T-helper 2 cell treated with Interferon-gamma antibody and Interleukin-4, amounts not matched to agents 100 ng/mL and 5 ng/mL, for 36 hours (primary cell): Measurements from ENCODE around the gene SMDT1. TPM values are rescaled to one million over a fixed set of nuclear protein-coding genes. Genes with fewer than 3 reads are reported as not detected.

Experiments used
- total RNA-seq: library from RNA; stranded (reverse); gene quantifications from 2 replicates; pipeline ENCODE4 v1.2.3, GENCODE V29; 2022

Gene SMDT1
- total RNA-seq, 1 donor from 2014 or later, result 105 TPM

Other genes starting within 250 kb of the SMDT1 start
- 131 and 132 TPM in 2 replicates for gene SREBF2, start 246.6 kb upstream of the SMDT1 start, total RNA-seq
- gene SHISA8, start 164.6 kb upstream of the SMDT1 start, total RNA-seq, result 0.41 TPM in 1 of 2 replicates, not detected in the other
- 1.3 and 1.5 TPM in 2 replicates for gene TNFRSF13C, start 152.9 kb upstream of the SMDT1 start, total RNA-seq
- gene CENPM, start 132.5 kb upstream of the SMDT1 start, total RNA-seq, result 67.5 and 74.1 TPM in 2 replicates
- 4.0 and 4.6 TPM in 2 replicates for gene SEPTIN3, start 110.3 kb upstream of the SMDT1 start, total RNA-seq
- gene WBP2NL, start 80.9 kb upstream of the SMDT1 start, total RNA-seq, result 2.0 and 3.3 TPM in 2 replicates
- gene NAGA, start 8.9 kb upstream of the SMDT1 start, total RNA-seq, result 37.9 and 38.7 TPM in 2 replicates
- 4.0 and 4.2 TPM in 2 replicates for gene PHETA2, start 5.5 kb upstream of the SMDT1 start, total RNA-seq
- 74.3 and 80.7 TPM in 2 replicates for gene NDUFA6, start 11.1 kb downstream of the SMDT1 start, total RNA-seq
- gene CYP2D6, start 51.1 kb downstream of the SMDT1 start, total RNA-seq, result 4.5 and 5.8 TPM in 2 replicates
- 75.8 and 76.5 TPM in 2 replicates for gene TCF20, start 191.0 kb downstream of the SMDT1 start, total RNA-seq